GM20431 (cell line): ENCODE measurements around the gene B3GAT1.

ENCODE experiments used
- in situ Hi-C: fragments of 300-500 bp; cut with MseI, MboI; formaldehyde crosslinking; loops from one replicate; pipeline ENCODE4 v1.15.0; 2020; ENCODE audit warnings: low sequenced_read_pairs; ENCODE audit not compliant: unreplicated experiment

The B3GAT1 gene

GRCh38 chr11:134413043-134413825 lies 1.2 kb upstream of the B3GAT1 start:
- in situ Hi-C loops: no loop called here

- in situ Hi-C loops: no loop called here
Measured at GRCh38 chr11:134410766-134411165, 1.3 kb downstream of the B3GAT1 start.

- in situ Hi-C loops: no loop called here
Measured at GRCh38 chr11:134409552-134410429, 2.3 kb downstream of the B3GAT1 start.

GRCh38 chr11:134407923-134408322 lies 4.1 kb downstream of the B3GAT1 start:
- in situ Hi-C loops: no loop called here

GRCh38 chr11:134407321-134407828 lies 4.7 kb downstream of the B3GAT1 start:
- in situ Hi-C loops: no loop called here

- in situ Hi-C loops: no loop called here
Measured at GRCh38 chr11:134406264-134407185, 5.5 kb downstream of the B3GAT1 start.

- in situ Hi-C loops: no loop called here
Measured at GRCh38 chr11:134405841-134406240, 6.2 kb downstream of the B3GAT1 start.

GRCh38 chr11:134405436-134405835 lies 6.6 kb downstream of the B3GAT1 start:
- in situ Hi-C loops: no loop called here

- in situ Hi-C loops: no loop called here
Measured at GRCh38 chr11:134404575-134405341, 7.3 kb downstream of the B3GAT1 start.

GRCh38 chr11:134402910-134403309 lies 9.1 kb downstream of the B3GAT1 start:
- in situ Hi-C loops: no loop called here

- in situ Hi-C loops: no loop called here
Measured at GRCh38 chr11:134401825-134402809, 9.9 kb downstream of the B3GAT1 start.

- in situ Hi-C loops: no loop called here
Measured at GRCh38 chr11:134399996-134400395, 12.0 kb downstream of the B3GAT1 start.

- in situ Hi-C loops: no loop called here
Measured at GRCh38 chr11:134399293-134399654, 12.8 kb downstream of the B3GAT1 start.

GRCh38 chr11:134398644-134399292 lies 13.3 kb downstream of the B3GAT1 start:
- in situ Hi-C loops: no loop called here

- in situ Hi-C loops: no loop called here
Measured at GRCh38 chr11:134398079-134398444, 14.0 kb downstream of the B3GAT1 start.

GRCh38 chr11:134397304-134398078 lies 14.6 kb downstream of the B3GAT1 start:
- in situ Hi-C loops: no loop called here

GRCh38 chr11:134395002-134395401 lies 17.0 kb downstream of the B3GAT1 start:
- in situ Hi-C loops: no loop called here
